NCI-H510A treated with DMSO at 0.1 percent for 48 hours (cell line): ENCODE results near the gene CACNA1B.

Source experiments
- DNase-seq: peaks from one replicate; lab custom pipeline; 2025; lab: John Stamatoyannopoulos, UW

CACNA1B gene

DNA sequence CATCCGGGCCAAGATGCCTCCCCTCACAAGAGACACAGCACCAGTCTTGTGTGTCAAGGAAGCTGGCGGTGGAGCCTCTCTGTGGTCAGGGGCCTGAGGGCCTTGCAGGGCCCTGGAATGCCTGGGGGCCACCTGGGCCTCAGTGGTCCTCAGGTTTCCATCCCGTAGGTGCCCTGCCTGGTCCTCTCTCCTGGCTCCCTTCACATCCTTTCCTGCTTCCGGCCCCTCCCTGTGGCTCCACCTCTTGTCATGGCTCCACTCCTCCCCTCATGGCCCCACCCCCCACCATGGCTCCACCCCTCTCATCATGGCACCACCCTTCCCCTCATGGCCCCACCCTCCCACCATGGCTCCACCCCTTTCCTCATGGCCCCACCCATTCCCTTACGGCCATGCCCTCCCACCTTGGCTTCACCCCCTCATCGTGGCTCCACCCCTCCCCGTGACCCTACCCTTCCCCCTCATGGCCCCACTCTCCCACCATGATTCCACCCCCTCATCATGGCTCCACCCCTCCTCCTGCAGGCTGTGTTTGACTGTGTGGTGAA lies 175.8 kb downstream of the CACNA1B start:
- DNase-seq = no peak

DNA sequence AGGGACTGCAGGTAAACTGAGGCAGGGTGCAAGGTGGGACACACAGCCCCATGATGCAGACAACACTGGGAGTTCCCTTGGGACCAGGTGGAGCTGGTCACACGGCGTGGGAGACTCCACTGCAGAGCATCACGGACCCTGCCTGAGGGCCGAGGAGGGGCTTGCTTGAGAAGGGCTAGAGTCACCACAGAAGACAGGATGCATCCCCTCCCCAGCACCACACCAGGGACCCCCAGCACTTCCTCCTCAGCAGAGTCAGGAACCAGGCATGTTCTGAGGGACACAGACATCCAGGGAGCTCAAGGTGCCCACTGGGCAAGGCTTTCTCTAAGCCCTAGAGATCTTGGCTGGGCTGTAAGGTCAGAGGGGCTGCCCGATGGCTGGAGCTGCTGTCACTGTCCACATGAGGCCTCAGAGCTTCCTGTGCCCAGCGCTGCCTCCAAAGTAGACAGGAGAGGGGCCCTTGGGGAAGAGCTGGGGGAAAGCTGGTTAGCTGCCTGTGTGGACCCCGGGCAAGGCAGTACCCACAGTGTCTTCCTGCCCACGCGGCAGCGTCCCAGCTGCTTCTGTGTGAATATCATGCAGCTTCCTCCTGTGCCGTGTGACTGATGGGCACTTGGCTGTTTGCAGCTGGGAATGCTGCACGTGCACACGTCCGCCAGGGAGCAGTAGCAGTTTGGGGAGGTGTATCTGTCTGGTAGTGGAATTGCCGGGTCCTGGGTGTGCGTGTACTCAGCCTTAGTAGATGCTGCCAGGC lies 176.6 kb downstream of the CACNA1B start:
- no peak for DNase-seq

DNA sequence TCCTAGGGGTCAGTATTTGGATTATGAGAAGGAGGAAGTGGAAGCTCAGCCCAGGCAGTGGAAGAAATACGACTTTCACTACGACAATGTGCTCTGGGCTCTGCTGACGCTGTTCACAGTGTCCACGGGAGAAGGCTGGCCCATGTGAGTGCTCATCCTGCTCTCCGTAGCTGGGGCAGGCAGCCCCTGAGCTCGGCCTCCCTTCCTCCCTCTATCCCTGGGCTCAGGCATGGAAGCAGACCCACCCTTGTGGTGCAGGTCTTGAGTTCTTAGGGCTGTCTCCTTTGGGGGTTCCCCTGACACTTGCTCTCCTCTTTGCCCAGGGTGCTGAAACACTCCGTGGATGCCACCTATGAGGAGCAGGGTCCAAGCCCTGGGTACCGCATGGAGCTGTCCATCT lies 180.1 kb downstream of the CACNA1B start:
- DNase-seq = no peak

DNA sequence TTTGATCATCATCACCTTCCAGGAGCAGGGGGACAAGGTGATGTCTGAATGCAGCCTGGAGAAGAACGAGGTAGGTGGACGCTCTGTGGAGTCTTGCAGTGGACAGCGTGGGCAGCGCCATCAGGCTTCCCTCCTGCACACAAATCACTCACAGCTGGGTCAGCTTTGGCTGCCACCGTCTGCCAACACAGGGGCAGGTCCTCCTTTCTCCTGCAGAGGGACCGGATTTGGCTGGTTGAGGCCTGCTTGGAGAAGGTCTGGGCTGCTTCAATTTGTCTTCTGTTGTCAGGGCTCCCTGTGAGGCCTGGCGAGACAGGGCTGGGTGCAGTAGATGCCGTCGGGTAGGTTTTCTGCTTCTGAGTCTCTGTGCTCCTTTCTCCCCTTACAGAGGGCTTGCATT lies 180.6 kb downstream of the CACNA1B start:
- no peak for DNase-seq

DNA sequence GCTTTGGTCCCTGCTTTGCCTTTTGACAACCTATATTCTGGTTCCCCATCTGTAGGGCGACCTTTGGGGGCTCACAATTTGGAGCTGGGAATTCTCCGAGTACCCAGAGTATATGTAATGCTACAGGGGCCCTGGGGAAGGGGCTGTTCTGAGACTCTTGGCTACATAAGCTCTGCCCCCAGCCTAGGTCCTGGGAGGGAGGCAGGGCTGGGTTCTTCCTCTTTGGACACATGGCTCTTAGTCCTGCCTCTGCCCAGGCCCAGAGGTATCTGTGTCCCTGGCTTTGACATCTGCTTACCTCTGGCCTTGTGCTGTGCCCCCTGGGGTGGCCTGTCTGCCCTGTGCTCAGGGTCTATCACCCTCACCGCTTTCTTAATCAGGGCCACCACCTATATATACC lies 181.6 kb downstream of the CACNA1B start:
- no peak for DNase-seq

DNA sequence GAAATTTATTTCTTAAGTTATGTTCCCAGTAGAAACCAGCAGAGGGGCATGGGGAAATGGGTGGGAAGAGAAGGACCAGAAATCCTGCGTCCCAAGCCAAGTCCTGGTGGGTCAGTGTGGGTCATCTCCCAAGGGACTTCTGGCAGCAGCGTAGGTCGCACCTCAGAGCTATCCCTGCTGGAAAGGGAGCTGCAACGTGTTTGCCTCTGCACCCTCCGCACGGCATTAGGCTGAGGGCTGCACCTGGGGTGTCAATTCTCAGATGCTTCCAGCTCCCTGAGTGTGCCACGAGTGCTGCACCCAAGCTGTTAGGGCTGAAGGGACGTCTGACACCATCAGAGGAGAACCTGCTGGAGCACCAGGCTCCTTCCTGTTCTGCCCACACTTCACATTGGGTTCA lies 182.8 kb downstream of the CACNA1B start:
- no peak for DNase-seq

DNA sequence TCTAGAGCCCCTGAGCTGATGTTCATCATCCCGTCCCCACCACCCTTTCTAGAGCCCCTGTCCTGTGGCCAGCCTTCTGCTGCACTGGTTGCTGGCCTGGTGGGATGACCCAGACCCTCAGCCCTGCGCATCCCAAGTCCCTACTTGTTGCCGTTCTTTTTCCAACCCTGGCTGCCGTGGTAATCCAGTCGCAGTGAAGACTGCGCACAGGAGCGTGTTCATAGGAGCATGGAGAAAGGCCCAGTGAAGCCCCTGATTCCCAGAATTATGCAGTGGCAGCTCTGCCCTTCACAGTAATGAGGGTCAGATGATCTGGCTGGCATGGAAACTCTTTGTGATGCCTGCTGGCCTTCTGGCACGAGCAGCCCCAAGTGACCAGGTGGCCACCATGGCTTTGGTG lies 183.3 kb downstream of the CACNA1B start:
- no peak for DNase-seq

DNA sequence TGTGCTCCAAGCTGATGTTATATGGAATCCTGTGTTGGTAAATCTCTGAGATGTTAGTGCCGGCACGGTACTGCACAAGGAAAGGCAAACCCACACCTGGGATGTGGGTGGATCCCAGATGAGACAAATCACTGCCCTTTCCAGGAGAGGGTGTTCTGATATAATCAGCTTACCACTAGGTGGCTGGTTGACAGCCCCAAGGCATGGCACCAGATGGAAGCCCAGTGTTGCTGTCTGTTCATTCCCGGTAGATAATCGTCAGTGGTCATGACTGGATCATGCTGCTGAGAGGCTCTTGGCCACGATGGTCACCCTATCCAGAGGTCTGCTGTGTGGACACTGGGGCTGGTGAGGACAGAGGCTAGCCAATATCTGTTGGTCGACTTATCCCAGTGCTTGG lies 184.0 kb downstream of the CACNA1B start:
- no peak for DNase-seq

DNA sequence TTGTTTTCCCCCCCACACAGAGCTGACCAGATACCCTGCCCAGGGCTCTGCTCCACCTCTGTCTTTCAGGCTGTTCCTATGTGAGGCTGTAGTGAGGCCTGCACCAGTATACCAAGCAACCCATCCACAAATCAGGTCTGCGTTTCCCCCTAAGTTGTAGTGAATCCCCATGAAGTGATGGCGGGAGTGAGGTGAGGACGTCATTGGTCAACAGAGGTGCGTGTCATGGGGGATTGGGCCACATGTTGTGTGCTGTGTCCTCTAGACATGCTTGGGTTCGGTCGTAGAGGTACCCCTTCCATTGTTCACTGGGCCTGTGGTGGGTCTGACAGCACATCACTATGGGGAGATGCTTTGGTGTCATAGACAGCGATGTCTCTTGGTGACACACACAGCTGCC lies 184.6 kb downstream of the CACNA1B start:
- no peak for DNase-seq

DNA sequence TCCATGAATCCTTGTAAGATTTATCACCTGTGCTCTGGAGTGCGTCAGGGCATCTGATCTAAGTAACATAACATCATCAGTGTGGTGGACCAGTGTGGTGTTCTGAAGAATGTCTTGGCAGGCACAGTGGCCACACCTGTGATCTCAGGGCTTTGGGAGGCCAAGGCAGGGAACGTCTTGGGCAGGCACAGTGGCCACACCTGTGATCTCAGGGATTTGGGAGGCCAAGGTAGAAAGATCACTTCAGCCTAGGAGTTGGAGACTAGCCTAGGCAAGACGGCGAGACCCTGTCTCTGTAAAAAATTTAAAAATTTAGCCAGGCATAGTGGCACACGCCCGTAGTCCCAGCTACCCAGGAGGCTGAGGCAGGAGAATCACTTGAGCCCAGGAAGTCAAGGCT lies 185.5 kb downstream of the CACNA1B start:
- DNase-seq = no peak

DNA sequence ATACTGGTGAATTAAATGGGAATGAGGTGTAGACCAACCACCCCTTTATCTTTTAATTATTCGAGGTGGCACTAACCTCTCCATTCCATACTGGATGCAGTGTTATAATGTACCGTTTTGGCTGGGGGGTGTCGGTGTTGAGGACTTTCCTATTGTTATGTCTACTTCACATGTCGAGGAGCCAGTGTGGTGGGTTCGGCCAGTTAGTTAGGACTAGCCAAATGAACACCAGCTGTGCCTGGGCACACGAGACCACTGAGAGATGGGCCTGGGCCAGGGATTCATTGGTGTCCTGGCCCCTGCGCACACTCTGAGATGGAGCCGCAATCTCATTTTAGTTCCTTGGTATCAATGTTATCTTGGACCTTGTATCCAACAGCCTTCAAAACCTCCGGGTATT lies 186.2 kb downstream of the CACNA1B start:
- DNase-seq = no peak

DNA sequence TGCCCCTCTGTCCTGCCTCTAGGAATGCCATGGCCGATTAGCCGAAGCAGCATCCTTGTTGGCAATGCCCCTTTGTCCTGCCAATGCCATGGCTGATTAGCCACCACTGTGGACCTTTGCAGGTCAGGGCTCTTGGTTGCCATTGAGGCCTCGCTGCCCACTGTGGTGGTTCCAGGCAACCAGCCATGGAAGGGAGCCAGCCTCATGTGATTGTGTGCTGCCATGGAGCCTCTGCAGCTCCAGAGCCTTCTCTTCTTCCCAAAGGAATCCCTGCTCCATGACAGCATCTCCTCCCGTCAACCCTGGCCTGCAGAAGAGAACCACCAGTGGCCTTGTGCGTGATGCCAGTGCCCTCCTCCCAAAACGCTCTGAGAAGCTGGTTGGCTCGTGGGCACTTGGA lies 187.0 kb downstream of the CACNA1B start:
- no peak for DNase-seq

DNA sequence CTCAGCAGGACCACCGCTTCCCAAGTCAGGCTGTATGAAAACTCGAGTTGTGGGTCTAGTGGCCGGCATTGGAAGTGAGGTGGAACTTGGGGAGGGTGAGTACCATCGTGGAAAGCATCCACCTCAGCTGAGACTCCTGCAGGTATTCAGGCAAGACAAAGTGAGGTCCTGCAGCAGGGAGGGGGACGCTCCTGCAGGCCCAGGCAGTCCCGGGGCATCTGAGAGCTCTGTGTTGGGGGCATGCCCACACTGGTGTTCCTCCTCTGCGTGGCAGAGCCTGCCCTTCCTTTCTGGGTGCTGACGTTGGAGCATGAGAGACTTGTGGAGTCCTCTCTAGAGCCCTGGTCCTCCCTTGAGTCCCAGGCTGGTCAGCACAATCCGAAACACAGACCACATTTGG lies 187.7 kb downstream of the CACNA1B start:
- no peak for DNase-seq

DNA sequence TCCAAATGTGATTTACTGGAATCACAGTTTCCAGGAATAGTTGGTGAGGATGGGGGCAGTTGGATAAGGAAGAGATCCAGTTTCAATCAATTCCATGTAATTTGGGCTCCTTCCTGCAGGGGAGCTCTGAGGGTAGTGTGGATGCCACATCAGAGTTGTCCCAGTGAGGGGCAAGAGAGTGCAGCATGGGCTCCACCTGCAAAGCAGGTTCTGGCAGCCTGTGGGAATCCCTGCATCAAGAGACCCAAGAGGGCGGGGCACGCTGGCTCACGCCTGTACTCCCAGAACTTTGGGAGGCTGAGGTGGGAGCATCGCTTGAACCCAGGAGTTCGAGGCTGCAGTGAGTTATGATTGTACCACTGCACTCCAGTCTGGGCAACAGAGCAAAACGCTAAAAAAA lies 188.5 kb downstream of the CACNA1B start:
- no peak for DNase-seq

DNA sequence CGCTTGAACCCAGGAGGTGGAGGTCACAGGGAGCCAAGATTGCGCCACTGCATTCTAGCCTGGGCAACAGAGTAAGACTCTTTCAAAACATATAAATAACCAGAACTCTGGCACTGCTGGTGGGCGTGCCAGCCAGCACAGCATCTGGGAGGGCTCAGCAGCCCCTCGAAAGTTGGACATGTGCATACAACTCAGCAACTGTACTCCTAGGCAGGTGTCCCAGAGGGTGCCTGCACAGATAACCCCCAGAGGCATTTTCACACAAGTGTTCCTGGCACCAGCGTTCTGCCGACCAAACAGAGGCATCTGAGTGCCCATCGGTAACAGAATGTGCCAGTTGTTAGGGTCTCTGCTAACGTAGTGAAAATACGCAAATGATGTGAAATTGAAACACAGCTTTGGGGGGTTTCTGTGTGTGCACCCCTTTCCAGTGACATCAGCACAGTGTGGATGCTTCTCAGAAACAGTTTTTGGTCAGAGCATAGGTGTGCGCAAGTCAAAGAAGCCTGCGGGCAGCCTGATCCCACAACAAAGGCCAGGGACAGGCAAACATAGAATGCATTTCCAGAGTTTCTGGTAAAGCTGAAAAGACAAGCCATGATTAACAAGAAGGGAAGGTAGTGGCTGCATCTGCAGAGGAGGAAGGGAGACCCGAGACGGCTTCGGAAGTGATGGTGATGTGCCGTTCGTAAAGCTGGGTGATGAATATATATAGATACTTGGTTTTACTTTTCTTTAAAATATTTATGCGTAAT lies 190.2 kb downstream of the CACNA1B start:
- DNase-seq = no peak

DNA sequence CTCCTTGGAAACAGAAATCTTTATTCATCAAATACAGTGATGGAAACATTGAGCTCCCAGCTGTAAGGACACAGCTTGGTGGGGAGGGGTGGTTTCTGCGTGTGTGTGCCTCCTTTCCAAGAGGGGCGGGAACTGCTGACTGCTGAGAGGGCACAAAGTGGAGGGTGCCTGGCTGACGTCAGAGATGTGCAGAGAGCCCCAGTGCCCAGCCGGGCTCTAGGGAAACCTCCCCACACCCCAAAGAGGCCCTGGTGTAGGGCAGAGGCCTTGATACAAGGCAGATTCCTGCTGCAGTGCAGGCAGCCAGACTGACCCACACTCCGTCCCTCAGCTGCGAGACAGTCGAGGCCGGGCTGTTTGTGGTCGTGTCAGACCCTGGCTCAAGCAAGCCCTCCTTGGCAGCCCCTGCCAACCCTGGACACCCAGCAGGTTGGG lies 191.0 kb downstream of the CACNA1B start:
- DNase-seq = no peak

DNA sequence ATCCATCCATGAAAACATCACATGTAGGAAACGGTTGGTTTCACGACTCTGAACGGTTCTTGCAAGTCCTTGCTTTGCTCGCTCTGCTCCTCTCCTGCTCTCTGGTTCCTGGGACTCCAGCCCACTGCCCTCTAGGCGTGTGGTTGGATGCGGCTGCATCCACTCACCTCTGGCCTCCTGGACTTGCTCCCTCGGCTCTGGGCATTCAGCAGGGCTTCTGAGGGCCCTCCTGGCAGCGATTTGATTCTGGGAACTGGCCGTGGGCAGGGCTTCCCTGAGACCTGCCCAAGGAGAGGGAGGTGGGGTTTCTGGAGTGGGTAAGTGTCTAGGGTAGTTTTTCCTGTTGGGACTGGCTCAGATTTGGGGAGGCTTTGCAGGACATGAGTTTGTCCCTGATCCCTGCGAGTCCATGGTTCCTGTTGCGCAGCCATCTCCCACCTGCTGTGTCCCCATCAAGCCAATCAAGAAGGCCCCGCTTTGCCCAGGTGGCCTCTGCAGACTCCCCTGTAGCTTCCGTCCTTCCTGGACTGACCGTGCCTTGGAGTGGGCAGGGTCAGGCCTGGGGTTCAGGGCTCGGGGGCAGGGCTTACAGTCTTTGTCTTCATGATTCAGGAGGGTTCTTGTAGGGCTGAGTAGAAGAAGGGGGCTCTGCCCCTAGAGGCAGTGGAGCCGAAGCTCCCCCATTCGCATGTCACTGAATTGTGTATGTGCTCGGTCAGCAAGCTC lies 192.3 kb downstream of the CACNA1B start:
- no peak for DNase-seq

DNA sequence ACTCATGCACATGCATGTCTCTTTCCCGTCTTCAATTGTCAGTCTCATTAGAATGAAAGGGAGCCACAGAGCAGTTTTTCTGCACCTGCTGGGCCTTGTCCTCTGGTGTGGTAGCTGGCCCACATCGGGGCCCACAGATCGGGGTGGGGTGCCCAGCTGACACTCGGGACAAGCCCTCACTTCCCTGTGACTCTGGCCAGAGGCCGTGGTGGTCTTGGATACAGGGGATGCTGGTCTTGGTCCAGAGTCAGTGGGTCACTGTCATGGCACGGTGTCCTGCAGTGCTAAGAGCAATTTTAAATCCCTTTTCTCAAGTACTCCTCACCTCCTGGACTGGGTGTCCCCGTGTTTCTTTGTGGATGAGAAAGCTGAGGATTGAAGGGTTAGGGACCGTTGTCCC lies 193.2 kb downstream of the CACNA1B start:
- DNase-seq = no peak

DNA sequence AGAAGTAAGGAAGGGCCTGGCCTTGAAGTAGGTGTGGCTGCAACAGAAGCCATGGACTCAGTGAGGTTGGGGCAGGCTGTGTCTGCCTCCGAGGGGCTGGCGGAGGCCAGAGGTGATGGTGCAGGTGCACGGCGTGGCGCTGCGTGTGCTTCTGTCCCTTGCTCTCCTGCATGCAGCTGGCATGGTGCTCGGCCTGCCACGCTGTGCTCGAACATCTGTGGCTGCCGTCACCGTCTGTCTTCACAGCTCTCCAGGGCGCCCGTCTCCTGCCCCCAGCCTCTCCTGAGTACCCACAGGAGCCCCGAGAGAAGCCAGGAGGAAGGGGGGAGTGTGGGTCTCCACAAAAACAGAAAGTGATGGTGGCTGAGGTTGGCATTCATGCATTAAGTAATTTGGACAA lies 193.7 kb downstream of the CACNA1B start:
- DNase-seq = no peak

DNA sequence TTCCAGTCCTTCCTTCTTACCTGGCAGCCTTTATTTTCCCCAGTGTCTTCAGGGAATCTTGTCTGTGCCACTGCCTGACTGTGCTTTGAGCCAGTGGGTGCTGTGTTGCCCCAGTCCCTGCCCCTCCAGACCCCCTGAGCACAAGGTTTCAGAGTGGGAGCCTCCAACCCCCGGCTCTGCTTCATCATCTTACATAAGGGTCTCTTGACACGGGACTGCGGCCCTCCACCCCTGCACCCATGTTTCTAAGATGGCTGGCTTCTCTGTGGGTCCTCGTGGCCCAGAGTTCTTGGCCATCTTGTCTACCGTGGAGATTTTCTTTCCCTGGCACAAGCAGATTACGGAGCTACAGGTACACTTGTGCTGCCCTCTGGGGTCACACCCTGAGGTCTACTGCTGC lies 194.1 kb downstream of the CACNA1B start:
- no peak for DNase-seq

DNA sequence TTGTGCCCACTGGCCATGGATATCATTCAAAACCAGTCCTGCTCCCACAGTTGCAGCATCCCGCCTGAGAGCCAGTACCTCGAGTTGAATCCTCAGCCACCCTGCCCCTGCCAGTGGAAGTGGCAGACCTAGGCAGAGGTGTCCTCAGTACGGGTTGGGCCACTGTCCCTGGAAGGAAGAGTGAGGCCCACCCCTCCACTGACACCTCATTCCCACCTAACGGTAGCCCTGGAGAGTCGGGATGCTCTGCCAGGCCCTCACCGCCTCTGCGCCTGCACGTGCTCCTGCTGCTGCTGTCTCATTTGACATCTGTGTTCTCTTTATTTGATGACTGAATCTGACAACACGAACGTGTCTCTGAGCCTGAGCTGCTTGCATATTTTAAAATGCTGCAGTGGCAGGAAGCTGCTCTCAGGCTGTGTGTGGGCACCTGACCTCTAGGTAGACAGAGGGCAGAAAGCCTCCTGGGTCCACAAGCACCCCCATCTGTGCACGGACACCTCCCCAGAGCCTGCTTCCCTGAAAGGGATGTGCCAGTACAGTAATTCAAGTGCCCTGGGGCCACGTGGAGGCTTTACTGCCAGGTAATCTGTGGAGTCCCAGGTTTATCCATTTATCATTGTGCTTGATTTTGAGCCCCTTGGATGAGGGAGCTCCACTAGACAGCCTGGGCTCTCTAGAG lies 194.7 kb downstream of the CACNA1B start:
- DNase-seq = no peak

DNA sequence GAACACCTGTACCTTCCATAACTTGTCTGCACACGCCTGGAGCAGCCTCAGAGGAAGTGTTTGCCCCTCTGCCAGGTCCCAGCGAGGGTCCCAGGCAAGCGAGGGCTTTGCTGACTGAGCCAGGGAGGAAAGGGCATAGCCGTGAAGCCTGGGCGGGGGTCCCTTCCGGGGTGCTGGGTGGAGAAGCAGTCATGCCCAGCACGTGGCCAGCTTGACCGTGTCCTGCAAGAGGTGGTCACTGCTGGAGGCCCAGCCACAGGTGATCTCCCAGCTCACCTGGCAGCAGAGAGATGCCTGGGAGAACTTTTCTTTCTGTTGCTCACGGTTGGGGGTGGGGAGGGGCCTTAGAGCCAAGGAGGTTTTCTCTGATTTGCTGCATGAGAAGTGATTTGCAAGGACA lies 195.3 kb downstream of the CACNA1B start:
- DNase-seq = no peak
